ENCODE results near the gene USP6NL. TPM values are rescaled to one million over a fixed set of nuclear protein-coding genes. Genes with fewer than 3 reads are reported as not detected.

The USP6NL gene
- total RNA-seq, 1 donor from 2014 or later: 33.0 TPM

- Mint-ChIP-seq H3K9me3 (ENCODE audit: unreplicated experiment) (no peaks in the 10 kb centered on the region), H3K27me3 (ENCODE audit: unreplicated experiment) (peaks cover 4% of the 10 kb centered on the region), H3K36me3 (ENCODE audit: low read depth, unreplicated experiment) (peaks cover 6% of the 10 kb centered on the region), H3K4me3 (ENCODE audit: unreplicated experiment) (no peak overlapping the region), H3K4me1 (ENCODE audit: unreplicated experiment) (no peaks in the 10 kb centered on the region), H3K27ac (ENCODE audit: unreplicated experiment) (no peak overlapping the region)
- TF ChIP-seq, protein P1, sequence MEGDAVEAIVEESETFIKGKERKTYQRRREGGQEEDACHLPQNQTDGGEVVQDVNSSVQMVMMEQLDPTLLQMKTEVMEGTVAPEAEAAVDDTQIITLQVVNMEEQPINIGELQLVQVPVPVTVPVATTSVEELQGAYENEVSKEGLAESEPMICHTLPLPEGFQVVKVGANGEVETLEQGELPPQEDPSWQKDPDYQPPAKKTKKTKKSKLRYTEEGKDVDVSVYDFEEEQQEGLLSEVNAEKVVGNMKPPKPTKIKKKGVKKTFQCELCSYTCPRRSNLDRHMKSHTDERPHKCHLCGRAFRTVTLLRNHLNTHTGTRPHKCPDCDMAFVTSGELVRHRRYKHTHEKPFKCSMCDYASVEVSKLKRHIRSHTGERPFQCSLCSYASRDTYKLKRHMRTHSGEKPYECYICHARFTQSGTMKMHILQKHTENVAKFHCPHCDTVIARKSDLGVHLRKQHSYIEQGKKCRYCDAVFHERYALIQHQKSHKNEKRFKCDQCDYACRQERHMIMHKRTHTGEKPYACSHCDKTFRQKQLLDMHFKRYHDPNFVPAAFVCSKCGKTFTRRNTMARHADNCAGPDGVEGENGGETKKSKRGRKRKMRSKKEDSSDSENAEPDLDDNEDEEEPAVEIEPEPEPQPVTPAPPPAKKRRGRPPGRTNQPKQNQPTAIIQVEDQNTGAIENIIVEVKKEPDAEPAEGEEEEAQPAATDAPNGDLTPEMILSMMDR (IDR thresholded peaks at IDR 0.05; ENCODE audit: unreplicated experiment): no peak
- no peak for DNase-seq (ENCODE audit: low spot score)
Observed at GRCh38 chr10:11457336-11457735, 154.1 kb downstream of the USP6NL start.

DNA sequence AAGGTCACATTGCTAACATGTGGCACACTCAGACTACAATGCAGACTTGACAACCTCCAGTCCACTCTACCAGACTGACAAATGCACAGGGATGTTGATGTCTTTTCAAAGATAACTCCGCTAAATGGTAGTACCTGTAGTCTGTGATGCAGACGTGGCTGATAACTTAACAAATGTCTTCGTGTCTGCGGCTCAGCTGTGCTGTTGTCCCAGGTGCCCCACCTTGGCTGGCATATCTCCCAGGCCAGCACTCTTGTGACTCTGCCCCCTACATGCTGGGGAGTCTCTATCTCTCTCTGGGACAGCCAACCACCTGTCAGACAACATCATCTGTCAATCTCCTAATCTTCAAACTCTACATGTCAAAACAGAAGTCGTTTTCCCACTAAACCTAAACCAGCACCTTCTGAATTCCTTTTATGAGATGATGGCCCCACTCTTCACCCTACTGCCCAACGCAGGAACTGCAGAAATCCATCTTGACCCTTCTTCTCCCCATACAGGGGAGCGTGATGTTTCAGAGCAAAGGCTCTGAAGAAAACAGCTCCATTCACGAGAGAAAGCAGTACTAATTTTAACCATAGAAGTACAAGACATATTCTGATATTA is 156.4 kb downstream of the USP6NL start:
- DNase-seq (ENCODE audit: low spot score): no peak
- Mint-ChIP-seq H3K27me3 (ENCODE audit: unreplicated experiment) (peaks cover 5% of the 10 kb centered on the region), H3K4me1 (ENCODE audit: unreplicated experiment) (no peaks in the 10 kb centered on the region), H3K27ac (ENCODE audit: unreplicated experiment) (no peak overlapping the region), H3K4me3 (ENCODE audit: unreplicated experiment) (no peak overlapping the region), H3K9me3 (ENCODE audit: unreplicated experiment) (no peaks in the 10 kb centered on the region), H3K36me3 (ENCODE audit: low read depth, unreplicated experiment) (peaks cover 3% of the 10 kb centered on the region)
- TF ChIP-seq, protein P1 (IDR thresholded peaks at IDR 0.05; ENCODE audit: unreplicated experiment): peak; percentile 64

DNA sequence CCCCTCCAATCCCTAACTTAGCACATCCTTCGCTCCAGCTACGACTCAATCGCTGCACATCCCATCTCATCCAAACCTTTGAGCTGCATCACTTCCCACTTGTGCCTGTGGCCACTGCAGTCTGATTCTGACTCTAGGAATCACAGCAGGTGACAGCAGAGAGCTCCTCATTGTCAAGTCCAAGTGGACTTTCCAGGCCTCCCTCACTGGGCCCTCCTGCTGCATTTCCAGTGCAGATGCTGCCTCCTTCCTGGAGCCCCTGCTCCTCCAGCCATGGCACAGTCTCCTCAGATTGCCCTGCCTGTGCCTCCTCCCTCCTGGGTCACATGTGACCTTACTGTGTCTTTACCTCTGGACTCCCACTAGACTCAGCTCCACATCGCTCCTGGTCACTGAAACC is 157.3 kb downstream of the USP6NL start:
- TF ChIP-seq, protein P1 (IDR thresholded peaks at IDR 0.05; ENCODE audit: unreplicated experiment): no peak
- DNase-seq (ENCODE audit: low spot score): no peak
- Mint-ChIP-seq H3K4me1 (ENCODE audit: unreplicated experiment) (no peaks in the 10 kb centered on the region), H3K4me3 (ENCODE audit: unreplicated experiment) (no peak overlapping the region), H3K9me3 (ENCODE audit: unreplicated experiment) (no peaks in the 10 kb centered on the region), H3K36me3 (ENCODE audit: low read depth, unreplicated experiment) (peaks cover 3% of the 10 kb centered on the region), H3K27me3 (ENCODE audit: unreplicated experiment) (peaks cover 5% of the 10 kb centered on the region), H3K27ac (ENCODE audit: unreplicated experiment) (peak overlapping the region; percentile 22)

DNA sequence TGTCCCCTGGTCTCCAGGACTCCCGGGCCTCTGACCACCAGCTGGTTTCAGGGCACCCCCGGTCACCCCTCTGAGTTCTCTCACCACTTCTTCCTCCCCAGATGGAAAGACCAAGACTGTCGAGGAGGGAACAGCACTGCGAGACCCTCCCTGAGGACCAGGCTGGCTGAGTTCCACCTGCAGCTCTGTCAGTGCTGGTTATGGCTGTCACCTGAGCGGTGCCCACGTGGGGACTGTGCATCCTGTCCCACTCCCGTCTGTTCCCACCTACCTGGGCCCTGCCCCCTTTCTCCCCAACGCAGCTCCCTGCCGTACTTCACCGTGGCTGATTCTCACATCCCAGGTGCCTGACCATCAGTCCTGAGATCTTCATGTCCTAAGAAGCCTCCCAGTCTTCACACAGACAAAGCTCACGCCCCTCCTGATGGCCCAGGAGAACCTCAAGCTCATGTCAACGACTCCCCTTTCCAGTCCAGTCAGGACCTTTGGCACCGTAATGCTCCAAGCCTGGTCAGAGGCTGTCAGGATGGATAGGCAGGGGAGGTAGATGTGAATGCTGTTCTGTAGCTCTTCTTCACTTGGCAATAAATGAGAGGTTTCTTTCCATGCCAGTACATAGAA is 159.7 kb downstream of the USP6NL start:
- TF ChIP-seq, protein P1 (IDR thresholded peaks at IDR 0.05; ENCODE audit: unreplicated experiment): no peak
- Mint-ChIP-seq H3K9me3 (ENCODE audit: unreplicated experiment) (no peaks in the 10 kb centered on the region), H3K4me3 (ENCODE audit: unreplicated experiment) (no peak overlapping the region), H3K27me3 (ENCODE audit: unreplicated experiment) (peaks cover 7% of the 10 kb centered on the region), H3K4me1 (ENCODE audit: unreplicated experiment) (no peaks in the 10 kb centered on the region), H3K27ac (ENCODE audit: unreplicated experiment) (no peak overlapping the region), H3K36me3 (ENCODE audit: low read depth, unreplicated experiment) (peaks cover 3% of the 10 kb centered on the region)
- DNase-seq (ENCODE audit: low spot score): no peak

DNA sequence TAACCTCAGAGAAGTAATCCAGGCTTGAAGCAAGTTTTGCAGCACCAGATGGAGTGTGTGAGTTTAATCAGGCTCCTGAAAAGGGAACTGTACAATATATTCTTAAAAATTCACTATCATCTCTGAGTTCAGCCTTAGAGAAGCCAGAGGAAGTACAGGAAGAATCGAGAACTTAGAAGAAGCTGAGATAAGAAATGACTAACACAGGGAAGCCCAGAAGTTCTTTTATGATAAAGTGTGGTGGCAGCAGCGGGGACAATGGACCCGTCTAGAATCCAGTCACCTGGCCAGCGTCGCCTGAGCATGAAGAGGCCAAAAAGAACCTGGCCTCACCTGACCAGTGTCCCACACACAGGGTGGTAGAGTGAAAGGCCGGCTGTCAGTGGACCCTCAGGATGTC is 161.0 kb downstream of the USP6NL start:
- Mint-ChIP-seq H3K36me3 (ENCODE audit: low read depth, unreplicated experiment) (peaks cover 3% of the 10 kb centered on the region), H3K4me3 (ENCODE audit: unreplicated experiment) (no peak overlapping the region), H3K4me1 (ENCODE audit: unreplicated experiment) (no peaks in the 10 kb centered on the region), H3K9me3 (ENCODE audit: unreplicated experiment) (no peaks in the 10 kb centered on the region), H3K27ac (ENCODE audit: unreplicated experiment) (no peak overlapping the region), H3K27me3 (ENCODE audit: unreplicated experiment) (peaks cover 12% of the 10 kb centered on the region)
- TF ChIP-seq, protein P1 (IDR thresholded peaks at IDR 0.05; ENCODE audit: unreplicated experiment): no peak
- no peak for DNase-seq (ENCODE audit: low spot score)
